SU-DHL-6 (cell line): ENCODE data around the gene MALSU1.
A peak's percentile ranks its signal among the peaks of the same experiment; 100 is the strongest.

Experiments used
- H2AFZ ChIP-seq: fragments of 200-600 bp; sonication (generic); 2 replicates; pipeline ENCODE4 v1.6.1; 2014; ENCODE audit warnings: low read depth, mild to moderate bottlenecking, moderate library complexity, mixed read lengths, antibody characterized with exemption, low read length; ENCODE audit not compliant: severe bottlenecking
- H3F3A ChIP-seq: fragments of 200-600 bp; shearing (Covaris generic); 2 replicates; pipeline ENCODE4 v1.6.0; 2016; ENCODE audit warnings: antibody characterized with exemption, mild to moderate bottlenecking; ENCODE audit not compliant: insufficient read depth
- H3K27ac ChIP-seq: fragments of 200-600 bp; sonication (generic); 2 replicates; pipeline ENCODE4 v1.5.1; 2016; ENCODE audit warnings: low read depth, mild to moderate bottlenecking, low read length, moderate library complexity, mixed read lengths
- H3K27me3 ChIP-seq: fragments of 200-600 bp; sonication (generic), shearing (Covaris generic); 2 replicates; pipeline ENCODE4 v1.6.0; 2014; ENCODE audit warnings: mild to moderate bottlenecking, low read length
- H3K36me3 ChIP-seq: fragments of 200-600 bp; sonication (generic); 2 replicates; pipeline ENCODE4 v1.6.1; 2014; ENCODE audit warnings: mild to moderate bottlenecking, low read length, mixed read lengths
- H3K4me2 ChIP-seq: fragments of 300-600, 200-600 bp; shearing (Covaris generic), sonication (generic); 2 replicates; pipeline ENCODE4 v1.6.0; 2014; ENCODE audit warnings: low read length, low read depth, mild to moderate bottlenecking; ENCODE audit not compliant: poor library complexity, severe bottlenecking
- H3K4me3 ChIP-seq: fragments of 200-600 bp; sonication (generic); 2 replicates; pipeline ENCODE4 v1.5.1; 2014; ENCODE audit warnings: antibody characterized with exemption, low read length, mild to moderate bottlenecking, mixed read lengths; ENCODE audit not compliant: insufficient read depth, poor library complexity, severe bottlenecking
- H3K79me2 ChIP-seq: fragments of 200-600 bp; sonication (generic); 2 replicates; pipeline ENCODE4 v1.6.1; 2014; ENCODE audit warnings: mild to moderate bottlenecking, low read length, moderate library complexity; ENCODE audit not compliant: insufficient read depth
- H3K9ac ChIP-seq: fragments of 200-600 bp; sonication (generic); 2 replicates; pipeline ENCODE4 v1.7.0; 2014; ENCODE audit warnings: mild to moderate bottlenecking, low read length
- H3K9me2 ChIP-seq: fragments of 200-600 bp; sonication (generic); replicated peaks from 2 replicates; pipeline ENCODE4 v1.6.1; 2014; ENCODE audit warnings: low read length; ENCODE audit not compliant: insufficient read depth
- H3K9me3 ChIP-seq: fragments of 200-600 bp; sonication (generic); 2 replicates; pipeline ENCODE4 v1.6.1; 2014; ENCODE audit warnings: low read length, mixed read lengths; ENCODE audit not compliant: insufficient read depth
- H4K20me1 ChIP-seq: fragments of 200-600 bp; sonication (generic); 2 replicates; pipeline ENCODE4 v1.6.1; 2014; ENCODE audit warnings: low read depth, mild to moderate bottlenecking, antibody characterized with exemption, low read length, moderate library complexity, mixed read lengths
- CTCF ChIP-seq: fragments of 200-600 bp; sonication (generic); IDR thresholded peaks from one replicate; pipeline ENCODE4 v1.5.1; 2017; ENCODE audit warnings: antibody characterized with exemption, mild to moderate bottlenecking, low read length, moderate library complexity; ENCODE audit not compliant: insufficient read depth, poor library complexity, severe bottlenecking
- EZH2phosphoT487 ChIP-seq: fragments of 200-600 bp; sonication (generic), shearing (Covaris generic); conservative IDR thresholded peaks from 2 replicates; pipeline ENCODE4 v1.6.1; 2018; ENCODE audit warnings: mild to moderate bottlenecking, antibody characterized with exemption, low read length, moderate library complexity, mixed read lengths

MALSU1 gene

GRCh38 chr7:23349484-23350157, 50.5 kb downstream of the MALSU1 start:
- H3K9me3 ChIP-seq, result no peaks in the 10 kb centered on the region
- H3F3A ChIP-seq, result peaks cover 30% of the 10 kb centered on the region
- H3K4me3 ChIP-seq, result no peak overlapping the region
- TF ChIP-seq CTCF, result no peak
- no peak overlapping the region for H2AFZ ChIP-seq
- H3K36me3 ChIP-seq, result peaks cover 64% of the 10 kb centered on the region
- no peak overlapping the region for H3K9ac ChIP-seq
- H3K27me3 ChIP-seq, result no peaks in the 10 kb centered on the region
- H4K20me1 ChIP-seq, result no peaks in the 10 kb centered on the region
- no peak overlapping the region for H3K27ac ChIP-seq
- no peak overlapping the region for H3K4me2 ChIP-seq
- peaks cover 20% of the 10 kb centered on the region for H3K79me2 ChIP-seq
- no peaks in the 10 kb centered on the region for H3K9me2 ChIP-seq

GRCh38 chr7:23350466-23350865, 51.3 kb downstream of the MALSU1 start:
- Histone ChIP-seq H3K4me3 (no peak overlapping the region), H3K27me3 (no peaks in the 10 kb centered on the region), H3F3A (peaks cover 24% of the 10 kb centered on the region), H3K9me3 (no peaks in the 10 kb centered on the region), H3K4me2 (no peak overlapping the region), H3K9ac (no peak overlapping the region), H2AFZ (no peak overlapping the region), H3K9me2 (no peaks in the 10 kb centered on the region), H3K36me3 (peaks cover 56% of the 10 kb centered on the region), H4K20me1 (no peaks in the 10 kb centered on the region), H3K79me2 (peaks cover 27% of the 10 kb centered on the region), H3K27ac (no peak overlapping the region)
- no peak for TF ChIP-seq EZH2phosphoT487
- TF ChIP-seq CTCF, result no peak

- H3K9me3 ChIP-seq, result no peaks in the 10 kb centered on the region
- no peak for TF ChIP-seq CTCF
- no peak for TF ChIP-seq EZH2phosphoT487
- peak overlapping the region; percentile 28 for H3K27ac ChIP-seq
- no peaks in the 10 kb centered on the region for H3K9me2 ChIP-seq
- no peak overlapping the region for H3K4me3 ChIP-seq
- H3K4me2 ChIP-seq, result peak overlapping the region; percentile 2
- H3K9ac ChIP-seq, result no peak overlapping the region
- H3K27me3 ChIP-seq, result no peaks in the 10 kb centered on the region
- no peaks in the 10 kb centered on the region for H4K20me1 ChIP-seq
- H3K36me3 ChIP-seq, result peaks cover 40% of the 10 kb centered on the region; the same call in 1 of the 2 replicates
- peaks cover 22% of the 10 kb centered on the region for H3F3A ChIP-seq
- H2AFZ ChIP-seq, result no peak overlapping the region
- peaks cover 54% of the 10 kb centered on the region for H3K79me2 ChIP-seq
Measured at GRCh38 chr7:23353172-23353571, 54.0 kb downstream of the MALSU1 start.
